CD4-positive, alpha-beta T cell treated with Interleukin-12 subunit alpha and Interleukin-12 subunit beta, for 1 hour (primary cell): ENCODE data around the gene TOP3A.

Experiments
- DNase-seq: peaks from one replicate; pipeline ENCODE4 v3.0.0-alpha.2; 2020

TOP3A gene

DNA sequence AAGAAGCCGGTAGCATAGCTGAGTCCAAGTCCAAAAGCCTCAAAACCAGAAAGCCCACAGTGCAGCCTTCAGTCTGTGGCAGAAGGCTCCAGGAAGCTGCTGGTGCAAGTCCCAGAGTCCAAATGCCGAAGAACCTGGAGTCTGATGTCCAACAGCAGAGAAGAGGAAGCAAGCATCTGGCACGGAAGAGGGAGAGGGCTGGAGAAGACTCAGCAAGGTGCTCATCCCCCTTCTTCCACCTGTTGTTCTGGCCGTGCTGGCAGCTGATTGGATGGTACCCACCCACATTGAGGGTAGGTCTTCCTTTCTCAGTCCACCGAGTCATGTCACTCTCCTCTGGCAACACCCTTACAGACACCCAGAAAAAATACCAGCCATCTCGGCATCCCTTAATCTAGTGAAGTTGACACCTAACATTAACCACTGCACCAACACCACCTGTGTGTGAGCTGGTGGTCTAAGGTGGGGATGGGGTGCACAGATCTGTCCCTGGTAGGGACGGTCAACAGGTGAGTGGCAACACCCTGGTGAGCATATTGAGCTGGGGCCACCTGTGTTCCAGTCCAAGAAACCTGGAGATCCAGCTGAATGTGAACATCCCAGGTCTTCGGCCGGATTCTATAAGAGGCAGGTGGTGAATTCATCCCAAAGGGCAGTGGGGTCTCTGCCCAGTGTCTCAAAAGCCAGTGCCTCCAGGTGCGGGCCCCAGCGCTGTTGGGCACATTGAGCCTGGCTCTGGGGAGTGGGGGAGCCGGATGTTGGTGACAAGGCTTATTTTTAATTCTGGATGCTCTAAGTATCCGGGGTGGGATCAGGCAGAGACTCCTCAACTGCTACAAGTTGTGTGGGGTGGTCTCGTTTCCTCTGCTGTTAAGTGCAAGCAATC is 44.5 kb downstream of the TOP3A start:
- DNase-seq = no peak

DNA sequence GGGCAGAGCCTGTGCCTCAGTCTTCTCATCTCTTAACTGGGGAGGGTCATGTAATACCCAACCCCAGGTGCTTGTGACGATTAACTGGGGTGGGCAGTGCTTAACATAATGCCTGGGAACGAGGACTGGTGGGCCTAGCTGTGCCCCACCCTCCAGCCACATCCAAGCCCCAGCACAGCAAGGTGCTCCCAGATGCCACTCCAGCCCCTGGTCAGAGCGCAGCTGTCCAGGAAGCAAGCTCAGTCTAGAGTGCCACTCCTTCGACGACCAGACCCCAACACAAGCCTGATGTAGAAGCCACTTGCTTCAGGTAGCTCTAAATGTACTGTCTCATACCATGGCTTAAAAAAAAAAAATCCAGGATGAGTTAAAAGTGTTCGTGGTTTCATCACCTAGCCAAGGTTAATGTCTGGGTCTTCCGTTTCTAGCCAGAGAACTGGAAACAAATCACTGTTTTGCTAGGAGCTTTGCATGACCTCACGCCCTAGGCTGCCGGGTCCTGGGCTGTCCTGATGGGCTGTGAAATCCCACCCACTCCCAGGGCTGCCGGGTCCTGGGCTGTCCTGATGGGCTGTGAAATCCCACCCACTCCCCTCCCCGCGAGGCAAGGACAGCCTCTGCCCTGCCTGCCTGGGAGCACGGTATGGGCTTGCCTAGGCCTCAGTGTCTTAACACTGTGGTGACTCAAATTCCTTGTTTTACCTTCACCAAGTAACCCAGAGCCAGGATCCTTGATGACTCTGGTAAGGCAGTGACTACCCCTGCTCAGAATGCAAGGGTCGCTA is 46.7 kb downstream of the TOP3A start:
- no peak for DNase-seq

- no peak for DNase-seq
Observed at GRCh38 chr17:18267366-18267765, 47.4 kb downstream of the TOP3A start.

- no peak for DNase-seq
Observed at GRCh38 chr17:18263885-18264682, 50.7 kb downstream of the TOP3A start.

- no peak for DNase-seq
Observed at GRCh38 chr17:18262641-18263040, 52.2 kb downstream of the TOP3A start.

DNA sequence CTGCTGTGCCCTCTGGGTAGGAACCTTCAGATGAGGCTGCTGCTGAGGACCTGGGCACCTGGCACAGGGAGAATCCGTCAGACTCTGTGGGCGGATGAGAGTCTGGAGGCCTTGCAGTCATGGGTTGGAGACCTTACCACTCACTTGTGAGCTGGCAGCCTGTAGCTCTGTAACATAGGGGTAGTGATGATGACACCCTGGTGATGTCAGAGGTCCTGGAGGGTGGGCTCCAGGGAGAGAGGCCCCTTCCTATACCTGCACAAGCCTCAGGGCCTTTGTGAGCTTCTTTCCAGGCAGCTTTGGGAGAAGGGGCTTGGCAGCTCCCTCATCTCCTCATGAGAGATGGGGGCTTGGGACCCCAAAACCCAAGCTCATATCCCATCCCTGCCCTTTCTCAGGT is 52.7 kb downstream of the TOP3A start:
- no peak for DNase-seq

GRCh38 chr17:18261659-18262058 is 53.1 kb downstream of the TOP3A start:
- no peak for DNase-seq

DNA sequence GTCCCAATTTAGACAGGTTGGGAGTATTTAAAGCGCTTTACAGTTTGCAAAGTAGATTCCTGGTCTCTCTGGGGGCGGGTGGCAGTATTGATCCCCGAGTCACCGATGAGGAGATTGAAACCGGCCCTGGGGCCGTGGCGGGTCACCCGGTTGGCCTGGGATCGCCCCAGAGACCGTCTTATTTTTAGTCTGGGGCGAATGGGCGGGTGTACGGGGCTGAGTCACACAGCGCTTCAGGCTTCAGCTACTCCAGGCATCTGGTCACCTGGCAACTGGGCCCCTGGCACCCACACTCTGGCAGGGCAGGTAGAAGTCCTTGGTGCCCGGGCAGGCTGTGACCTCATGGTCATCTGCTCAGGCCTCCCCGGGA is 53.7 kb downstream of the TOP3A start:
- peak; percentile 21 for DNase-seq

DNA sequence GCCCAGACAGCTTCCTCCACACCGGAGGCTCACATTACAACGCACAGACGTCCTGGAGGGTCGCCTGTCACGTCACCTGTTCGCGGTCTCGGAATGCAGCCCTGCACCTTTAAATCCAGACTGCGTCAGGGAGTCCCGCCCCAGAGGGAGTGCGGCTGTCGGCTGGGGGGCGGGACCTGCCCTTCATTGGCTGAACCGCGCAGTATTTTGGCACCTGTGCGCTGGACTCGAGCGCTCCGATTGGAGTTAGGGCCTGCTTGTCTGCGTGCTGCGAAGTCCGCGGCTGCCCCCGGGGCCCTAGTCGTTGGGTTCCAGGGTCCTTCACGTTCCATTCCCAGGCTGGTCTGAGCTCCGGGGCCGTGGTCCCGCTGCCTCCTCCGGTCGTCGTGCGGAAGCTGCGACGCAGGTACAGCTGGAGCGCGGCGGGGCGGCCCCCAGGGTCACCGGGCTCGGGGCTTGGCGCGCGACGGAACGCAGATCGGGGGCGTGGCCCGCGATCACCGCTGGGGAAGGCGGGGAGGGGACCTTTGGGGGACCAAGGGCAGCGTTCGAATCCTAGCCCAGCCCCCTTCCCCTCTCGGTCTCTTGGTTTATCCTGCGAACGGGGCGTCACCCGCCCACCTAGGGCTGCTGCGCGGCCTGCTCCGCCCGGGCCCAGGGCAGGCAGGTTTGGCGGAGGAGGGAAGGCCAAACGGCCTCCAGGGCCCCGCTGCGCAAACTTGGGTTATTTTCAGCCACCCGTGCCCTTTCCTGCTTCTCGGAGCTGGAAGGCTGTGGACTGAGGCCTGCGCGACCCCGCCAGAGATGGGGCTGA is 54.3 kb downstream of the TOP3A start, which contains the start of gene MIEF2:
TSS of gene MIEF2 (plus strand) at position 331 of the 814 bp plus-strand sequence. CDS start 2,059 bp downstream, outside the sequence.
- DNase-seq = peak; percentile 93

- no peak for DNase-seq
Observed at GRCh38 chr17:18259621-18260331, 55.0 kb downstream of the TOP3A start.

DNA sequence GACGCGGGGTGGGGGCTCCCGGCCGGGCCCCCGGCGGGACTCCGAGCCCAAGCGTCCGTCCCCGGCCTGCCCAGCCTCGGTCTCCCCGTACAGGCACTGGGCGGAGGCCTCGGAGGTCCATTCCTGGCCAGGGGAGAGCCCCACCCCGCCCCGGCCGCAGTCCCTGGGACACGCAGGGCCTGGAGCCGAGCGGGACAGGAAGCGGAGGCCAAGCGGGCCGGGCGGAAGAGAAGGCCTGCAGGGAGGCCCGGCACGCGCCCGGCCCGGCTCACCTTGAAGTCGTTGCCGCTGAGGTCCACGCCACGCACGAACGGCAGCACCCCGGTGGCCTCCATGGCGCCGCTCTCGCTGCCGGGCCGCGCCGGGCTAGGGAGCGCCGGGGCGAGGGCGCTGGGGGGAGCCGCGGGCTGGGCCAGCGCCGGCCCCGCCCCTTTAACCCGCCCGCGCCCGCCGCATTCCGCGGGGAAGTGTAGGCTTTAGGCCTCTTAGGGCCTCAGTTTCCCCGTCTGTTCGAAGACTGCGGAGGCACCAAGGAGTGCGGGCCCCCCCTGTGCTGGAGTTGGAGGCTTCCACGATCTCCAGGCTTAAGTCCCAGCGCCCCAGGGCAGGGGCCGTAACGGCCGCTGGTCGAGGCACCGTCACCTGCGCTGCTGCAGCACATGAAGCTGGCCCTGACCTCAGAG is 56.3 kb downstream of the TOP3A start, which contains the start of gene FLII:
TSS of gene FLII (minus strand) at position 383 of the 683 bp plus-strand sequence. CDS start at position 335, 48 bp downstream.
- peak; percentile 59 for DNase-seq

GRCh38 chr17:18257982-18258355 is 56.8 kb downstream of the TOP3A start:
- DNase-seq = peak; percentile 47

DNA sequence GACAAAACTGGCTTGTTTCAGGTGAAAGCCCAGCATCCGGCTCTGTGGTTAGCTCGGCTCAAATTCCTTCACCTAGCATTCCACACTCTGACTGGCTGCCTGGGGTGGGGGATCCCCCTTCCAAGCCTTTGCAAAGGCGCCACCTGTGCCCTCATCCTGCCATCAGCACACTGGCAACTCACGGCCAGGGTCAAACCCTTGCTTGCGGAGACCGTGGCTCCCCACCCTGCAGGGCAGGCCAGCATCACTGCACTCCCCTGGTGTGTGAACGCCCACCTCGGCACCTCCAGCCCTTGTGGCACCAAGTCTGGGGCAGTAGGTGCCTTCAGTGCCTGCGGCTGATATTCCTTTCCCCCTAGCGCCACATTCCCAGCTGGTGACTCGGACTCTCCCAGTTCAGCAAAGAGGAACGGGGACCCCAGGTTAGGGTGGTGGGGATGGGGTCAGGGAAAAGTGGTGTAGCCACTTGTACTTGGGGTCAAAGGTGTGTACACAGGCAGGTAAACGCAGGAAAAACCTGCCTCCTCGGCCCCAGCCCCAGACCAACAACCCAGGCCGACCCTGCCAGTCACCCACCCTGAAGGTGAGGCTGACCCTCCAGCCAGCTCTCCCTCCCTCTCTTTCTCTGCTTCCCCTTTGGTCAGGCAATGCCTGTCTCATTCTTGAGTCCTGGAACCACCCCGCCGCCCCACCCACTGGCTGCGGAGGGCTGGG is 57.4 kb downstream of the TOP3A start:
- DNase-seq = peak; percentile 29

- DNase-seq = no peak
Observed at GRCh38 chr17:18256776-18257175, 58.0 kb downstream of the TOP3A start.

GRCh38 chr17:18256351-18256750 is 58.4 kb downstream of the TOP3A start:
- no peak for DNase-seq

- DNase-seq = no peak
Observed at GRCh38 chr17:18254888-18255649, 59.7 kb downstream of the TOP3A start.

- no peak for DNase-seq
Observed at GRCh38 chr17:18253947-18254821, 60.6 kb downstream of the TOP3A start.

GRCh38 chr17:18253187-18253884 is 61.5 kb downstream of the TOP3A start:
- no peak for DNase-seq
